ENCODE measurements around the gene MAST1. TPM values are rescaled to one million over a fixed set of nuclear protein-coding genes. Genes with fewer than 3 reads are reported as not detected.
A peak's percentile ranks its signal among the peaks of the same experiment; 100 is the strongest.

Gene MAST1
- total RNA-seq, 4 donors from 2014 or later = 5.9 to 20.8 (median 10.3) TPM

DNA sequence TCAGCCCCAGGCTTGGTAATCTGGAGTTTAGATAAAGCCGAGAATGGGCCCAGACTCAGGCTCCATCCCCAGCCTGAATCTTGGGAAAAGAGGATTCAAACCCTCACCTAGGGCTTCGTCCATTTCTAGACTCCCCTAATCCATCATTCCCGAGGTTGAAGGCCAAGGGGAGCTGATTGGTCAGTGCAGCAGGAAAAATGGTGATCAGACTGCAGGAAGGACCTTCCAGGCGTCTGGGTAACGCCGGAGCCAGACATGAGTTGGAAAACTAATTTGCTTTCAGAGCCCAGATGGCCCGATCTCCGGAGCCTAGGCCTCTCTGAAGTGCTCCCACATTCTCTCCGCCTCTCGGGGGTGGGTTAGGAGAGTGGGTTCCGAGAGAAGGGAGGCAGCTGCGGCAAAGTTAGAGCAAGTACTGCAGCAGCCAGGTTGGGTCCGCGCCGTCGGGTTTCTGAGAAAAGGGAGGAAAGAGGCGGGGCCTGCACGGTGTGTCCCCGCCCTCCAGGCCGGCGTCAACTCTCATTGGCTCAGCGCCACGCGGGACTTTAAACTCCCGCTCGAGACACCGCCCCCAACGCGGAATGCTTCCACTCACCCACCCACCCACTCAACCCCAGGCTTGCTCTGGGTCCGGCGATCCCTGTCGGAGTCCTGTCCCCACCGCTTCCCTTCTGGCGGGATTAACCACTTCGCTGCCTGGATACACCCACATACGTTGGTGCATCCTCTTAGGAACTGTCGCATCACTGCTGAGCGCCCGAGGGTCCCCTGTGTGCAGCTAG, 3.1 kb upstream of the MAST1 start:
- 4 to 8% methylated on average over 38 to 39 of the region's 39 CpGs for WGBS, 2 donors
- no peak for TF ChIP-seq POLR2A (IDR thresholded peaks at IDR 0.05)
- TF ChIP-seq, protein P1, sequence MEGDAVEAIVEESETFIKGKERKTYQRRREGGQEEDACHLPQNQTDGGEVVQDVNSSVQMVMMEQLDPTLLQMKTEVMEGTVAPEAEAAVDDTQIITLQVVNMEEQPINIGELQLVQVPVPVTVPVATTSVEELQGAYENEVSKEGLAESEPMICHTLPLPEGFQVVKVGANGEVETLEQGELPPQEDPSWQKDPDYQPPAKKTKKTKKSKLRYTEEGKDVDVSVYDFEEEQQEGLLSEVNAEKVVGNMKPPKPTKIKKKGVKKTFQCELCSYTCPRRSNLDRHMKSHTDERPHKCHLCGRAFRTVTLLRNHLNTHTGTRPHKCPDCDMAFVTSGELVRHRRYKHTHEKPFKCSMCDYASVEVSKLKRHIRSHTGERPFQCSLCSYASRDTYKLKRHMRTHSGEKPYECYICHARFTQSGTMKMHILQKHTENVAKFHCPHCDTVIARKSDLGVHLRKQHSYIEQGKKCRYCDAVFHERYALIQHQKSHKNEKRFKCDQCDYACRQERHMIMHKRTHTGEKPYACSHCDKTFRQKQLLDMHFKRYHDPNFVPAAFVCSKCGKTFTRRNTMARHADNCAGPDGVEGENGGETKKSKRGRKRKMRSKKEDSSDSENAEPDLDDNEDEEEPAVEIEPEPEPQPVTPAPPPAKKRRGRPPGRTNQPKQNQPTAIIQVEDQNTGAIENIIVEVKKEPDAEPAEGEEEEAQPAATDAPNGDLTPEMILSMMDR (IDR thresholded peaks at IDR 0.05) = no peak
- DNase-seq (ENCODE audit: low spot score in 2 of 2) = no peak
- intact Hi-C loops (cut with DNase I; ENCODE audit: low total_unique reads) = no loop called here
- no peak overlapping the region for H3K4me3 ChIP-seq (ENCODE audit: low read depth, poor library complexity, severe bottlenecking)

DNA sequence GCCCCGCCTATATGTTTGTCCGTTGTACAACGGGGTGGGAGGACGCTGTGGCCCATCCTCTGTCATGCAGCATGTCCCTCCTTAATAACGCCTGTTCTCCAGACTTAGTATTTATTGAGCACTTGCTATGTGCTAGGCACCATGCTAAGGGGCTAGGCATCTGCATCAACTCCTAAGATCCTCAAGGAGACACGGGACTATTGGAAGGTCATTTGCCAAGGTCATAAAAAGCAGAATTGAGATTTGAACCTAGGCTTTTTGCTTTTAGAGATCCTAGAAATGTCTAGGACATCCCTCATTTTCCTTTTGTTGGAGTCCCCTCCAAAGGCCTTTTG, 1.8 kb upstream of the MAST1 start:
- intact Hi-C loops (cut with DNase I; ENCODE audit: low total_unique reads) = no loop called here
- no peak overlapping the region for H3K4me3 ChIP-seq (ENCODE audit: low read depth, poor library complexity, severe bottlenecking)
- no peak for DNase-seq (ENCODE audit: low spot score in 2 of 2)
- WGBS, 2 donors = 5 to 11% methylated on average over 5 to 6 of the region's 6 CpGs
- TF ChIP-seq, protein P1 (IDR thresholded peaks at IDR 0.05) = no peak
- TF ChIP-seq POLR2A (IDR thresholded peaks at IDR 0.05) = no peak

DNA sequence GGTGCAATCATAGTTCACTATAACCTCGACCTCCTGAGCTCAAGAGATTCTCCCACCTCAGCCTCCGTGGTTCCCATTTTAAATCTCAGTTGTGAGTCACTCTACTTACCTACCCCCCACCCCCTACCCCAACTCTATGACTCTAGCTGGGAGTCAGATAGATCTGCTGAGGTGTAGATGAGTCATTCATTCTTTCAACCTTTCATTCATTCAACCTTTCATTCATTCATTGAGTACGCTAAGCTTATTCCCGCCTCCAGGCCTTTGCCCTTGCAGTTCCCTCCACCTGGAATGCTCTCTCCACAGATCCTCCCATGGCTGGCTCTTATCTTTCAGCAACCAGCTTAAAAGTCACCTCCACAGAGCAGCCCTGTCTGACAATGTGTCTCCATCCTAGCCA, 1.1 kb upstream of the MAST1 start:
- no peak overlapping the region for H3K4me3 ChIP-seq (ENCODE audit: low read depth, poor library complexity, severe bottlenecking)
- no peak for TF ChIP-seq POLR2A (IDR thresholded peaks at IDR 0.05)
- TF ChIP-seq, protein P1 (IDR thresholded peaks at IDR 0.05) = no peak
- intact Hi-C loops (cut with DNase I; ENCODE audit: low total_unique reads) = no loop called here
- 74 to 78% methylated on average over 4 of the region's 4 CpGs for WGBS, 2 donors
- DNase-seq (ENCODE audit: low spot score in 2 of 2) = no peak

DNA sequence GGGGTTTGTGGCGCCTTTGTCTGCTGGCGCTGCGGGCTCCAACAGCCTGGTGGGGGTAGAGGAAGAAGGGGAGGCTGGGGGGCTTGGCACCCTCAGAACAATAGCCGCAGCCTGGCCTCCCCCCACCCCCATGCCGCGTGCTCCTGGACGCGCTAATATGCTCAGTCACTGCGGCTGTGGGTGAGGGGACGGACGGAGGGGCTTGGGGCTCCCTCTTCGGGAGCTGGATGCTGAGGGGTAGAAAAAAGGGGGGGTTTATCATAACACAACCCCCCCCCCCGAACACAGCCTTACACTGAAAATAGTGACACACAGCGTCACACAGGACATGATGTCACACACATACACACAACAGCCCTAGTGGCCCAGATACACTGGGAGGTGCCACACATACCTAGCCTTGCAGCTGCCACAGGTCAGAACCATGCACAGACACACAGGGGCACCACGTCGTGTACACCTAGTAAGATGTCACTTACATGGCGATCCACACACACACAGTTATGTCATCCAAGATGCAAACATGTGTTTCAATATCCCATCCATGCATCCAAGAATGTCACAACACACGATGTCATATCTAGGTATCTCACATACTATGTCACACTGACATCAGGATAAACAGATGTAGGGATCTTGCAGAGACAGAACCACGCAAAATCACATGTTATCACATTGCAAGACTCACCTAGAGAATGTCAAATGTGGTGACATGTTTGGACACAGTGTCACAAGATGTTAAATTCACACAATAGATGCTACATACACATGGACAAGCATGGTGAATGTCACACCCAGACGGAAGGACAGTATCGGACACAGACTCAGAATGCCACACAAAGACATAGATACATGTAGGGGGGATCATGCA, 806 bp downstream of the MAST1 start:
- DNase-seq (ENCODE audit: low spot score in 2 of 2) = no peak
- intact Hi-C loops (cut with DNase I; ENCODE audit: low total_unique reads) = no loop called here
- WGBS, 2 donors = 18 to 24% methylated on average over 21 of the region's 21 CpGs
- H3K4me3 ChIP-seq (ENCODE audit: low read depth, poor library complexity, severe bottlenecking) = no peak overlapping the region
- TF ChIP-seq, protein P1 (IDR thresholded peaks at IDR 0.05) = no peak
- TF ChIP-seq POLR2A (IDR thresholded peaks at IDR 0.05) = no peak

DNA sequence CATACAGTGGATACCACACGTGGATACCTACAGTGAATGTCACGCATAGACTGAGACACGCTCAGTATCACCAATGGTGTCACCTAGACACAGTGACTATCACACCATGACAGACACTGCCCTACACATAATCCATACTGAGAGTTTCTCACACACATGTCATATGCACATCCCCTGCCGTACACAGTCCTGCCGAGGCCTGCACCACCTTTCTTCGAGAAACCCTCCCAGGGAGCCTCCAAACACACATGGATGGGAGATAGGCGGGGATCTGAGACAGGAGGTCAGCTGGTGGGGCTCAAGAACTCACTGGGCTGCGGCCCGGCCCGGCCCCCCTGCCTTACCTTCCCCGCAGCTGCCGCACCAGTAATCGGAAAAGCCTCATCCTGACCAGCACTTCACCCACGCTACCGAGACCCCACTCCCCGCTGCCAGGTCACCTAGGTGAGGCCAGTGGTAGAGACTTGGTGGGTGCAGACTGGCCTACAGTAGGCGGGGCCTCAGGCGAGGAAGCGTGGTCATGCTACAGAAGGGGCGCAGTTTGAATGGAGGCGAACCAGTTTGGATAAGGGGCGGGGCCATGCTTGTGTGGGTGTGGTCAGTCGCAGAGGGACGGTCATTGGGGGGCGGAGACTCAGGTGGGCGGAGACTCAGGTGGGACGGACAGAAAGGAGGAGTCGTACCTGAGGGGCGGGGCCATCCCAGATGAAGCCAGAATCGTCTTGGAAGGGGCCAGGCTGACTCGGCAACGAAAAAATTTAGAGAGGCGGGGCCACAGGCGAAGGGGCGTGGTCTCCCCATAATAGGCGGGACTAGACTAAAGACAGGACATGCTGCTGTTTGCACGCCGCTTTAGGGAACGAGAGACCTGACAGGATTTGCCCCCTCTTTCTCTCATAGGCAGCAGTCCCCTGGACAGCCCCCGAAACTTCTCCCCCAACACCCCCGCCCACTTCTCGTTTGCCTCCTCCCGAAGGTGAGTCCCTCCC, 2.1 kb downstream of the MAST1 start:
- peak overlapping the region; percentile 16 for H3K4me3 ChIP-seq (ENCODE audit: low read depth, poor library complexity, severe bottlenecking)
- intact Hi-C loops (cut with DNase I; ENCODE audit: low total_unique reads) = loop anchor here (5.0 kb wide), 1 partner anchor 73 kb away; no protein-coding TSS in a partner anchor
- TF ChIP-seq, protein P1 (IDR thresholded peaks at IDR 0.05) = no peak
- TF ChIP-seq POLR2A (IDR thresholded peaks at IDR 0.05) = no peak
- whole genome bisulfite sequencing, 2 donors = 22 to 23% methylated on average over 43 of the region's 43 CpGs
- peak in 1 of 2 donors; percentile 46 for DNase-seq (ENCODE audit: low spot score in 2 of 2)
